Superior temporal gyrus (tissue), 1 donor: ENCODE measurements around the gene HCN3.
"Not testable (repeated sequence)": the region's sequence is repeated elsewhere in the genome, so short reads cannot be mapped to it uniquely, and the experiment has no call there.

Experiments used
- DNase-seq: peaks from one replicate; pipeline ENCODE4 v3.0.0-alpha.2; 2016; ENCODE audit errors: extremely low spot score

Gene HCN3

DNA sequence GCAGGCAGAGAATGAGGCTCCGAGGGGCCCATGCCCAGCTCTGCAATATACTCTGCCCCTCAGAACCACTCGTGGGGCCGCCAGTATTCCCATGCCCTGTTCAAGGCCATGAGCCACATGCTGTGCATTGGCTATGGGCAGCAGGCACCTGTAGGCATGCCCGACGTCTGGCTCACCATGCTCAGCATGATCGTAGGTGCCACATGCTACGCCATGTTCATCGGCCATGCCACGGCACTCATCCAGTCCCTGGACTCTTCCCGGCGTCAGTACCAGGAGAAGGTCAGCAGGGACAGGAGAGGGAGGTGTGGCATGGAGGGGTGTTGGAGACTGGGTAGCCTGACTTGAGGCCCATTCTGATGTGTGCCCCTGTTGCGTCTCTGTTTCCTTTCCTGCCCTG is 7.2 kb downstream of the HCN3 start:
- DNase-seq = no peak

DNA sequence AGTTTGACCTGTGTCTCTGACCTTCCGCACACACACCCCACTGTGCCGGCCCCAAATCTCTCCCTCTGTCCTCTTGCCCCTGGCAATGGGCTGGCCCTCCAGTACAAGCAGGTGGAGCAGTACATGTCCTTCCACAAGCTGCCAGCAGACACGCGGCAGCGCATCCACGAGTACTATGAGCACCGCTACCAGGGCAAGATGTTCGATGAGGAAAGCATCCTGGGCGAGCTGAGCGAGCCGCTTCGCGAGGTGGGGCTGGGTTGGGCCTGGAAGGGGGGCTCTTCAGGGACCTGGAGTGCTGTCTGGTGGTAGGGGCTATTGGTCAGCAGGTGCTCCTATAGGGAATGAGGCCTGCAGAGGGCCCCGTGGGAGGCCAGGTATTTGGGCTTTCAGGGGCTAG is 7.8 kb downstream of the HCN3 start:
- no peak for DNase-seq

DNA sequence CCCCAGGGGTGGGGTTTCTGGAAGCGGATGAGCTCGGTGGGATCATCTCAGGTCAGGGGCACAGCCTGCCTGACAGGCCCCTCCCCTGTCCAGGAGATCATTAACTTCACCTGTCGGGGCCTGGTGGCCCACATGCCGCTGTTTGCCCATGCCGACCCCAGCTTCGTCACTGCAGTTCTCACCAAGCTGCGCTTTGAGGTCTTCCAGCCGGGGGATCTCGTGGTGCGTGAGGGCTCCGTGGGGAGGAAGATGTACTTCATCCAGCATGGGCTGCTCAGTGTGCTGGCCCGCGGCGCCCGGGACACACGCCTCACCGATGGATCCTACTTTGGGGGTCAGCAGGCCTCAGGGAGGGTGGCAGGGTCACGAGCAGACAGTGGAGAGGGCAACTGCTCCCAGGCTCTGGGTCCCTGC is 8.4 kb downstream of the HCN3 start:
- DNase-seq = no peak

DNA sequence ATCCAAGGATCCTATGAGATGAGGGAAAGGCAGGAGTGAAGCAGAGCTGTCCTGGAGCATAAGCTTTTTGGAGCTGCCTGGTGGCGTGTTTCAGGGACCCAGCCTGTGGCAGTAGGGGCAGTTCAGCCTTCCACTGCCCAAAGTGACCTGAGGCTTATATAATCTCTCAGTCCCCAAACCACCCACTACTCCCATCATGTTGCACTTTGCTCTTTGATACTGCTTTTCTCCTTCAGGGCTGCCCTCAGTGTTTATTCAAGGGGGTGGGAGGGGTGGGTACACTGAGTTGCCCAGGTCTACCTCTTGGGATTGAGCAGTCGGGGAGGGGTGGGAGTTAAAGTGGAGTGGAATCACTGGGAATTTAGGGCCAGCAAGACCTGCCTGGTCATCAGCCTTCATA is 9.3 kb downstream of the HCN3 start:
- DNase-seq = no peak

DNA sequence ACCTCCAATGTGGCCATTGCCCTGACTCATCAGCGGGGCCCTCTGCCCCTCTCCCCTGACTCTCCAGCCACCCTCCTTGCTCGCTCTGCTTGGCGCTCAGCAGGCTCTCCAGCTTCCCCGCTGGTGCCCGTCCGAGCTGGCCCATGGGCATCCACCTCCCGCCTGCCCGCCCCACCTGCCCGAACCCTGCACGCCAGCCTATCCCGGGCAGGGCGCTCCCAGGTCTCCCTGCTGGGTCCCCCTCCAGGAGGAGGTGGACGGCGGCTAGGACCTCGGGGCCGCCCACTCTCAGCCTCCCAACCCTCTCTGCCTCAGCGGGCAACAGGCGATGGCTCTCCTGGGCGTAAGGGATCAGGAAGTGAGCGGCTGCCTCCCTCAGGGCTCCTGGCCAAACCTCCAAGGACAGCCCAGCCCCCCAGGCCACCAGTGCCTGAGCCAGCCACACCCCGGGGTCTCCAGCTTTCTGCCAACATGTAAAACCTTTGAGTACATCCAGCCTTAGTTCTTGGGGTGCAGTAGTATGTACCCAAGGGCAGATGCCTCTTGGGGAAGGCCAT is 10.8 kb downstream of the HCN3 start:
- no peak for DNase-seq

DNA sequence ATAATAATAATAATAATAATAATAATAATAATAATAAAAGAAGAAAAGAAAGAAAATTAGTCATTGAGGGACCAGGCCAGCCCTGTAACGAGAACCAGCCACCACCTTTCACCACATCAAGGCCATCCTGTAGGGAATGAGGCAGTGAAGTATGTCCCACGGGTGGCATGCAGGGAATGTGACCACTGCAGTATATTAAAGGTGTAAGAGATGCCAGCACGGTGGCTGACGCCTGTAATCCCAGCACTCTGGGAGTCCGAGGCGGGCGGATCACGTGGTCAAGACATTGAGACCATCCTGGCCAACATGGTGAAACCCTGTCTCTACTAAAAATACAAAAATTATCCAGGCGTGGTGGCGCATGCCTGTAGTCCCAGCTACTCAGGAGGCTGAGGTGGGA is 13.7 kb downstream of the HCN3 start:
- DNase-seq = not testable (repeated sequence)

DNA sequence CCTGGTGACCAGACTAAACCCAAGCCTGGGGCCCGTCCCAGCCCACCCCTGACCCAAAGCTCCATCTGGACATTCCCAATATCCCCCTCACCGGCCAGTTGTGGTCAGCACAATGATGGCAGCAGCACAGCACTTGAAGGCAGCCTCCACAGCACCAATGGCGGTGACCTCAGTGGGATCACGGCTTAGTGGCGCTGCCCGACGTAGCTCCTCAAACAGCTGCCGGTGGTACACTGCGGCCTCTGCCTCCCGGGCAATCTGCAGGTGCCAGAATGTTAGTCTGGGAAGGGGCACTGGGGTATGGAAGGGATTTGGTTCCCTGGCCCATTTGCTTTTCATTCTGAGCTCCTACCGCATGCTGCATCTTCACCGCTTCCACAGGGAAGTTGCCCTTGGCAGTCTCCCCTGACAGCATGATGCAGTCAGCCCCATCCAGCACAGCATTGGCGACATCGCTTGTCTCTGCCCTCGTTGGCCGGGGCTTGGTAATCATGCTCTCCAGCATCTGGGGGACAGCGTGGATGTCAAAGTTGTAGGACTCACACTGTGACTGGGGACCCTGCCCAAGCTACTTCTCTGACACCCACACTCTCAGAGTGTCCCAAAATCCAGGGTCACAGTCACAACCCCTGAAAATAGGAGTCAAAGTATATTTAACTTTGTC is 16.0 kb downstream of the HCN3 start:
- no peak for DNase-seq

DNA sequence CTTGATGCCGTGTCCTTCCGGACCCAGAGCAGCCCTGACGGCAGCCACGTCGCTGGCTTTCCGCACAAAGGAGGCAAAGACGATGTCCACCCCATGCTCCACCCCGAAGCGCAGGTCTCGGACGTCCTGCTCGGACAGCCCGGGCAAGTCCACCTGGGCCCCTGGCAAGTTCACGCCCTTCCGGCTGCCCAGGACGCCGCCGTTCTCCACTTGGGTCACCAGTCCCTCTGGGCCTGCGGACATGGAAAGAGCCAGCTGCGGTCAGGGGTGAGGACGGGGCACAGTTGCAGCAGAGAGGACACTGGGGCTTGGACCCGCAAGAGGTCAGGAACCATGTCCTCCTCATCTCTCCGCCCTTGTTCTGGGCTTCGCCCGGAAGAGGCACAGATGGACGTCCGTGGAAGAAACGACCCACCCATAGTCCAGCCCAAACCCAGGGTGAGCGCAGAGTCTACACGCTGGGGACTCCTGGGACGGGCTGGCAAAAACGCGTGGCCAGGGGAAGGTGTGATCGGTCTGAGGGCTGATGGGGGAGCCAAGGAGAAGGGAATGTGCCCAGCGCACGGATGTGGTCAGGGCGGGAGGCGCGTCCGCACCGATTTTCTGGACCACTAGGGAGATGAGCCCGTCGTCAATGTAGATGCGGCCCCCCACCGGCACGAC is 17.4 kb downstream of the HCN3 start:
- no peak for DNase-seq

DNA sequence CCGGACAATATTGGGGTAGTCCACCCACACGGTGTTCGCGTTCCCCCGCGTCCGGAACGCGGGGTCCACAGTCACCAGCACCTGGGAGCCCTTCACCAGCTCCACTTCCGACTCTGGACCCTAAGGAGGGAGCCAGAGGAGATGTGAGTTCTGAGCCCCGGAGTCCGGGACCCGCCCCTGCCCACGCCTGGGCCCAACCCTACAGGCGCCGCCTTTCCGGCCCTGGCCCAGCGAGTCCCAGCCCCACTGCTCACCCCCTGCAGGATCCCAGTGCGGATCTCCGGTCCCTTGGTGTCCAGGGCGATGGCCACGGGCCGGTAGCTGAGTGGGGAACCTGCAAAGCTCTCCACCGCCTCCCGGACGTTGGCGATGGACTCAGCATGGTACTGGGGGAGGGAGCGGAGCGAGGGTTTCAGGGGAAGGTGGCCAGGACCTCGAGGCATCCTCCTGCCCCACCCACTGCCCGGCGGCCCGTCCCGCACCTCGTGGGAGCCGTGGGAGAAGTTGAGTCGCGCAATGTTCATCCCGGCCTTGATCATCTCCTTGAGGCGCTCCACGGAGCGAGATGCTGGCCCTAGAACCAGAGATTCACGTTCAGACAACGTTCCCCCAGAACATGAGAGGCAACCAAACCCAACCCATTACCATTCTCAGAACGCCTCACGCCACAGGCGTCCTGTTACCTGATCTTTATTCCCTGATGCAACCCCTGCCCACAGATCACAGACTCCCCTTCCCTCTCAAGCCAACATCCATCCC is 18.1 kb downstream of the HCN3 start:
- no peak for DNase-seq

DNA sequence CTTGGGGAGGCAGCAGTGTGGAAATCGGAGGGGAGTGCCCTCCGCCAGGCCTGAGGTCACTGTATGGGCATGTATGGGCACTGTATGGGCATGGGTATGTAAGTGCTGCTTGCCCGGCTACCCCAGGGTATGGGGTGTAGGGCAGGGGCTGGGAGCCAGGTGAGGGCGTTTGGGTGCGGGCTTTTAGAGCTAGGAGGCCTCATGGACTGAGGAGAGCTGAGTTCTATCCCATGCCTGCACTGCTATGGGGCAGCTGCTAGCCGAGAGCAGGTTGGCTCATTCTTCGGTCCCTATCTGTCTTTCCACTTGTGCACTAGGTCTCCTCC is 18.6 kb downstream of the HCN3 start:
- no peak for DNase-seq

DNA sequence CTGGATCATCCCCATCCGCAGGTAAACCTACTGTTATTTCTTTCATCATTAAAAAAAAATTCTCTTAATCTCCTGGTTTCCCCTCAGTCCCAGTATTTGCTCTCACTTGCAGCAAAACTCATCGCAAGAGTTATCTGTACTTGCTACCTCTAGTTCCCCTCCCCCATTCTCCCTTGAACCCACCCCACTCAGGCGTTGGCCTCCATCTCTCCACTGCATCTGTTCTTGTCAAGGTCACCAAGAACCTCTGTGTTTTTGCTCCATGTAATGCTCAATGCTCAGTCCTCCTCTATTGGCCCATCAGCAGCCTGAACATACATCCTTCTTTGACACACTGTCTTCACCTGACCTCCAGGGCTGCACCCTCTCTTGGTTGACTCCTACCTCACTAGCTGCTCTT is 19.4 kb downstream of the HCN3 start:
- no peak for DNase-seq

DNA sequence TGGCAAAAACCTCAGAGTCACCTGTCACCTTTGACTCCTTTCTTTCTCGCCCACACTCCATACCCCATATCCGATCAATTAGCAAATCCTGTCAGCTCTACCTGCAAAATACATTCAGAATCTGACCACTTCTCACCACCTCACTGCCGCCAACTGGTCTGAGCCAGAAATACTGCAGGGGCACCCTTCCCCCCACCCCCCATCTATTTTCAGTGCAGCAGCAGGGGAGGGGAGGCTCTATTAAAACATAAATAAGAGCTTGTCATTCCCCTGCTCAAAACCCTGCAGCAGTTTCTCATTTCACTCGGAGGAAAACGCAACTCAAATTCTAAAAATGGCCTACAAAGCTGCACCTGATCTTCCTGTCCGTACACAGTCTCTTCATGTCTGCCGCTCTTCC is 20.1 kb downstream of the HCN3 start:
- DNase-seq = no peak

DNA sequence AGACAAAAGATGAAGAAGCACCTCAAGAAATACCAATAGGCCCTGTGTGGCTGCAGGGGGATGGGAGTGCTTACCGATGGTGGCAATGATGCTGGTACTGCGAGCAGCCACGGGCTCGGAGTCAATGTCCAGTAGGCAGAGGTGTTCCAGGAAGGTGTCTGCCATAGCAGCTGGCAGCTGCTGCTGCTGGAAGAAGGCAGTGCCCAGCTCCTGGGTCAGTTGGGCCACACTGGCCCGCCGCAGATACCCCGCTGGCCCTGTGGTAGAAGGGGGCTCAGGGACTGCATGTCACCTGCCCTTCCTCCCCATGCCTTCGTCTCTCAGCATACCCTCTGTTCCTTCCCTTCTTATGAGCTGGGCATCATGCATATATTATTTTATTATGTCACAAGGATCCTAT is 22.8 kb downstream of the HCN3 start:
- DNase-seq = no peak

DNA sequence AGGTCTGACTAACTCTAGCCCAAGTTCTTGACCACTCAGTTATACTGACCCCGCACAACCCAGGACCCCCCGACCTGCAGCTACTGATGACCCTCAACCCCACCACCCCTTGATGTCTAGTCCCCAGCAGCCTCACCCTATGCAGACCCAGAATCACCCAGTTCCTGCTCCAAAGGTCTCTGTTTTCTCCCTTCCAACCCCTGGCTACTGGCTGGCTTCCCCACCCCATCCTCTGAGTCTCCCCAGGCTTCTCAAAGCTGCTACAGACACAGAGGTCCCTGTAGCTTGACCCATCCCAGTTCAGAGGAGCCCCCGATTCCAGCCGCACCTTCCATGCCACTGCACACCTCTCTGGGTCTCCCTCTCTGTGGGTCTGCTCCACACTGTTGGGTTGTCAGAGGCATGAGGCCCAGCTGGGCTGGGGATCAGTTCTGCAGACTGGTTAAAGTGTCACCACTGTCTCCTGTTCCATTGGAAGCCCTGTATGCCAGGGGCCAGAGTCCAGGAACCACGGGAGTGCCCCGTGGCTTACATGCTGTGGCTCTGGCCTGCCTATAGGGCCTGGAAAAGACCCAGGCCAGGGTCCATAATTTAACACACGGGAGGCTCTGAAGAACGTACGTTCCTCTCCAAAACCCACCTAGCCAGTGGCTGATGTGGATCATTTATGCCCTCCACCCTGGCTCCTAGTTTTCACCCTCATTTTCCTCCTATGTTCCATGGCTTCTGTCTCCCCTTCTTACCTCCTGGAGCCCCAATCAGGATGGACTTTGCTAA is 23.5 kb downstream of the HCN3 start:
- no peak for DNase-seq

DNA sequence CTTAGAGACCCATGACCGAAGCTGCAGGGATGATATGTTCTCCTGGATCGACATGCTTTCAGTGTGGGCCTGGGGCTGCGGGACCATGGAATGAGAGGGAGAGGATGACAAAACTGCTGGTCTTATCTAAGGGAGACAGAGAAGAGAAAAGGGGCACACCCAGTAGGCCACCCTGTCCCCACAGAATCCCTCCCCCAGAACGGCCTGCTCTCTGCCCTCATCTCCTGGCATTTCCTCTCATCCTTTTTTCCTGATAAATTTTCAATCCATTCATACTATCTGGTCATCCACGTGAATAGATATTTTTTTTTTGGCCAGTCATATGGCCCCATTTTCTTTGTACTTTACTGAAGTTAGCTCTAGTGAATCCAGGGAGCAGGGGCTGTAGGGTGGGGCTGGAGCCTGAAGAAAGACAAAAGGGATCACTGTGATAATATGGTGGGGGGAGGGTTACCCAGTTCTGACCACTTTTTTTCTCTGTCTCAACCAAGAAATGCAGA is 24.1 kb downstream of the HCN3 start, which contains the start of gene PKLR:
Gene PKLR (minus strand): TSS at position 97 of the 500 bp plus-strand sequence. CDS start 43 bp downstream, at position 54.
- no peak for DNase-seq

DNA sequence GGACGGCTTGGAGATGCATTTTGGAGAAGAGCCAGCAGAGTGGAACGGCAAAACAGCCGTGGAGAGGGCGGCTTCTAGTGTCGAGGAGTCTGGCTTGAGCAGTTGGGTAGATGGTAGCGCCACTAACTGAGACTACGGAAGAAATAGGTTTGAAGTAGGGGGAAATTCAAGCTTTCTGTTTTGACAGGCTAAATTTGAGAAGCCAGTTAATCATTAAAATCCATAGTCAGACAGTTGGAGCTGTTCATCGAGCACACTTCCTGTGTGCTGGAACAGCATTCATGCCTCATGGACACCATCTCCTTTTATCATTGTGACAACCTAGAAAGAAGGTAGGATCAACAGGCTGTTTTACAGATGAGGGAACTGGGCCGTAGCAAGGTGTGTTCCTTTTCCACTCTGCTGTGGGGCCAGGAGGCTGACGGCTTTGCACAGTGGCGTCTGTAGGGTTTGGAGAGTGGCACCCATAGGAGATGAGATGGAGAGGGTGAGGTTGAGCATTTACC is 27.3 kb downstream of the HCN3 start:
- DNase-seq = no peak

DNA sequence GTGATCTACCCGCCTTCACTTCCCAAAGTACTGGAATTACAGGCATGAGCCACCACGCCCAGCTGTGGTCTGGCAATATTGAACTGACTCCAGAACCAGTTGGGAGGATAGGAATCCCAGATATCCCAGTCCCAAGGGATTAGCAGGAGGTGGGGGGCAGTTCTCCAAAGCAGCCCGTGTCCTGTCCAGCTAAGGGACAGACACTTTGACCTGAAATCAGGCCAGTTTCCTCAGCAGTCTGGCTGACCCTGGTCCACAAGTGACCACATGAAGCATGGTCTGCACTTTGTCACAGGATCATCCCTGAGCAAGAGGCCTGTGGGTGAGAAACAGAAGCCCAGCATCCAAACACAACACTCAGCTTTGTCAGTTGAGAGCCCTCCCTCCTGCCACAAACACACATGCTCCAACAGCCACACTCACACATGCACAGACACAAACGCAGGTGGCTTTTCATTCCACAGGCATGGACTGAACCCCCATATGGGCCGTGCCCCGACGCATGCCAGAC is 28.7 kb downstream of the HCN3 start:
- no peak for DNase-seq

DNA sequence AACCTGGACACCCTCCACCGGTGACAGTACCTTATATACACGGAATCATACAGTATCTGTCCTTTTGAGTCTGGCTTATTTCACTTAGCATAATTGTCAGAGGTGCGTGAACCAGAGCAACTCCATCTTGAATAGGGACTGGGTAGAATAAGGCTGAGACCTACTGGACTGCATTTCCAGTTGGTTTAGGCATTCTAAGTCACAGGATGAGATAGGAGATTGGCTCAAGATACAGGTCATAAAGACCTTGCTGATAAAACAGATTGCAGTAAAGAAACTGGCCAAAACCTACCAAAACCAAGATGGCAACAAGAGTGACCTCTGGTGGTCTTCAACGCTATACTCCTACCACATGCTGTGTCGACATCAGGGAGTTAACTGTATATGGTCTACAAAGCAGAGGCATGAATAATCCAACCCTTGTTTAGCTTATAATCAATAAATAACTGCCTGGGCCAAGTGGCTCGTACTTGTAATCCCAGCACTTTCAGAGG is 30.0 kb downstream of the HCN3 start:
- no peak for DNase-seq

DNA sequence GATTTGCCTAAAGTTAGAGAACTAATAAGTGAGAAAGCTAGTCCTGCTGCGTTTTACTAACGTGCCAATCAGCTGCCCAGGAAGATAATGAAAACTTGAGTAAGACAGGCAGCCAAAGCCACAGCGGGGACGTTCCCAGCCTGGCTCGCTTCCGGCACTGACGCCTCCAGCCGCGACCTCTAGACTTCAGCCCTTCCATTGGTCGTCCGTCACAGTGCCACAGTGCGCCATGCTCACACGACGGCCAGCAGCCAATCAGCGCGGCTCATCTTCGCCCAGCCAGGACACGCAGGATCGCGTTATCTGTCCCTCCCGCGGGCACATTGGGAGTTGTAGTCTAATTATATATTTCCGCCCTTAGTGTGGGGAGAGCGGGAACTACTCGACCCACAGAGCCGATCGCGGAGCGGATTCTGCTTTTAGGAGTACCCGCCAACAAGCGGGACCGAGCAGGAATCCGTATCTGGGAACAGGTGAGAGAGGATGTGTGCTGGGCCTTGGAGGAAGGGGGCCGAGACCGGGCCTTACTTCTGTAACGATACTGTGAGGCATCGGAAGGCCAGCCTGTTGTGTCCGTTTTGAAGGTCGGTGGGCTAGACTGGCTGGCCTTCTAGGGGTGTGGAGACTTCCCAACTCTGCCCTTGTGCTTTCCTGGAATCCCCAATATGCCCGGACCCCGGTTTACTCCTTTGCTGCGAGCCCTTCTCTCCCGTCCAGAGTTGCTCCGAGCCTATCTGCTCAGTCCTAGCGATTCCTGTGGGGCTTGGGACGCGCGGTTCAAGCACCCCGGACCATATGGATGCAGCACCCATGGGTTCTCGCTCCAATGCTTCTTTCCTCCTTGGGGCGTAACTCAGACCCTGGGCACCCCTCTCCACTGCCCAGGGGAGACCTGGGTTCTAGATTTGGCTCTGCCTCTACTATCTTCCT is 31.5 kb downstream of the HCN3 start, which contains the start of gene FDPS:
Gene FDPS (plus strand): TSS at position 374 of the 930 bp plus-strand sequence. CDS start 924 bp downstream, outside the sequence.
- peak; percentile 100 for DNase-seq
